CD4-positive, alpha-beta T cell treated with Interleukin-17A for 4 hours (primary cell): Measurements from ENCODE around the gene CKAP2L.

Experiments used
- DNase-seq: peaks from one replicate; pipeline ENCODE4 v3.0.0-alpha.2; 2020; ENCODE audit warnings: mixed read lengths

CKAP2L gene

GRCh38 chr2:112758711-112759110 is 5.7 kb downstream of the CKAP2L start:
- no peak for DNase-seq

DNA sequence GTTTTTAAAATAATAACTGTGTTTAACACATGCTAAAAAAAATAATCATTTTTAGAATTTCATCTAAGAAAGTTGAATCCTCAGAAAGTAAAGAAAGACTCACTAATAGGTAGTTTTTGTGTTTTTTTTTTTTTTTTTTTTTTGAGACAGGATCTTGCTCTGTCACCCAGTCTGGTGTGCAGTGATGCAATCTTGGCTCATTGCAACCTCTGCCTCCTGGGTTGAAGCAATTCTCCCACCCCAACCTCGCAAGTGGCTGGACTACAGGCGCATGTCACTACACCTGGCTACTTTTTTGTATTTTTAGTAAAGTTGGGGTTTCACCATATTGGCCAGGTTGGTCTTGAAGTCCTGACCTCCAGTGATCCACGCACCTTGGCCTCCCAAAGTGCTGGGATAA is 7.1 kb downstream of the CKAP2L start:
- DNase-seq = no peak

DNA sequence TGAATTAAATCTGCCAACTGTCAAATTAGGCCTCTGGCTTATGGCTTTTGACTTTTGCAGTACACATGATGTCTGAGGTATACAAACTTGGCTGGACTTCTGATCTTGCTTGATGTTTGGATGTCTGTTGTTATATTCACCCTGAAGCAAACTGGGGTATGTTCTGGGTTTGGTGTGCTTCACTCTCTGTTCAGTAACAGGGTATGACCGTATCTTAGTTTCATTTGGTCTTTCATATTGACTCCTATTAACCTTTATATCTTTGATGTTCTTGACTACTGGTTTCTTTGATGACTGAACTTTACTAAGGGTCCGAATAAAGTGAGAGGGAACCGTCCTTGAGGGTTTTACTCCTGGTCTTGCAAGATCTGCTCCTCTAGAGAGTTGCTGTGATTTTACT is 8.2 kb downstream of the CKAP2L start:
- no peak for DNase-seq

DNA sequence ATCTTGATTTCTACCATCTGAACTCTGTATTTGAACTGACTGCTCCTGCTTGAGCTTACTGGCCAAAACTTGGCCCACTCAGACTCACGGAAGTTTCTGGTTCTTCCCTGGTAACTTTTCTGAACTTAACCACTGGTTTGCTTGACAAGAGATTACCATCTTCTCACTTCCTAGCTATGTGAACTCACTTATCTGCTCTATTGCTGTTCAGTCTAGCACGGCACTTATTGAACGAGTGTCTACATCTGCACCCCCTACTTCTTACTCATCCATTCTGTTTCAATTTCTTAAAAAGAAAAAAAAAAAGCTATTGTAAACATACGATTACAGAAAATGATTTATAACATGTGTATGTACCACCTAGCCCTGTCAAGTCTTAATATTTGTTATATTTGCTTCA is 9.0 kb downstream of the CKAP2L start:
- no peak for DNase-seq

GRCh38 chr2:112754564-112754963 is 9.8 kb downstream of the CKAP2L start:
- DNase-seq = no peak

GRCh38 chr2:112752667-112753066 is 11.7 kb downstream of the CKAP2L start:
- DNase-seq = no peak

GRCh38 chr2:112751451-112752197 is 12.8 kb downstream of the CKAP2L start:
- no peak for DNase-seq

DNA sequence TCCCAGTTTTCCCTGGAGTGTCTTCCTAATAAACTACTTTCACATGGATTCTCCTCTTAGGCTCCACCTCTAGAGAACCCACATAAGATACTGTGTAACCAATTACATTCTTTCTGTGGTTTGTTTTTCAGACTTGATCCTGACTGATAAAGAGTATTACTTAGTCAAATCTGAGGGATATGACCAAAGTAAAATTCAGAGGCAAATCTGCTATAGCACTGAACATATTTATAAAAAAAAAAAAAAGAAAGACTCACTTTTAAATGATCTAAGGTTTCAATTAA is 13.9 kb downstream of the CKAP2L start:
- DNase-seq = no peak

DNA sequence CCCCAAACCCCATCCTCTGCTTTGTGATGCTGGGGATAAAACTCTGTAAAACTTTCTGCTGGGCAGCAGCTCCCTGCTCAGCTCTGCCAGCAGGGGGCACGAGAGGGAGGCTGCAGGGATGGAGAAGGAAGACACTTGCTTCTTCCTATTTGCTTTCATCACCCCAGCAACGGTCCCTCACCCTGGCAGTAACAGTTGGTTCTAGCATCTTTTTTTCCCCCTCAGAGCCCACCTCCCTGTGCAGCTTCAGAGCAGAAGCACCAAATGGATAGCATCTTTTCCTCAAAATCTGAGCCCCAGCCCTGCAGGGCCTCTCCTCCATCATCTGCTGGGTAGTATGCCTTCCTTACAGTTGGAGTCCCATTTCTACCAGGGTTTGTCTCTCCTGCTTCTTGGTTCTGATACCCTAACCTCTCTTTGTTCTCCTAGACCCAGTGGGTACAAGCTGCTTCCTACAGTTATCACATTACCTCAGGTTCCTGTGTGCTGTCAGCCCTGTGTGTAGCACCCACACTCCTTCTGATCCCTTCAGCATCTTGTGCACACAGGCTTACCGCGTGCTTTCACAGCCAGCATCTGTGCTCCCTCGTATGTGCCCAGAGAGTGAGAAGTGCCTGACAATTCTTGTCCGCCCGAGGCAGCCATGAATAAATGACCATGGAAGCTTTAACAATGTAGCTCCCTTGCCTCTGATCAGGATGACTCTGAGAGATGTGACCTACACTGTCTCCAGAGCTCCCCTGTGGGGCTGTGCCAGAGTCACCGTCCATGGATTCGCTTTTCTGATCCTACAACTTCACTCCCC is 14.5 kb downstream of the CKAP2L start:
- DNase-seq = peak; percentile 86

DNA sequence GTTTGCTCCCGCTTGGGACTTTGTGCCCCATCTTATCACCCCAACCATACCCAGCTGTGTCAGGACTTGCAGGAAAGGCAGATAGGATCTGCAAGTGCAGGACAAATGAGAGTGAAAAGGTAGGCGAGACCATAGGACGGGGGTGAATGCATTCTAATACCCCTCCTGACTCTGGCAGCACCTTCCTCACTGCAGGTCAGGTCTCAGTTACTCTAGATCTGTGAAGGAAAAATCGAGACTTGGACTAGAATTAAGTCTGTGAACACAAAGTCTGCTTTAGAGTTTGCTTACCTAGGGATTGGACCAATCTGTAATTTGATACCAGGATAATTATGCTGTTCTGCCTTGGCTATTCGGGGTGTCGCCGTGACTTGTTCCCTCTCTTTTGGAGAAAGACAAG is 23.9 kb downstream of the CKAP2L start:
- no peak for DNase-seq

- no peak for DNase-seq
Measured at GRCh38 chr2:112737542-112738232, 26.7 kb downstream of the CKAP2L start.

- DNase-seq = no peak
Measured at GRCh38 chr2:112733871-112734270, 30.5 kb downstream of the CKAP2L start.

DNA sequence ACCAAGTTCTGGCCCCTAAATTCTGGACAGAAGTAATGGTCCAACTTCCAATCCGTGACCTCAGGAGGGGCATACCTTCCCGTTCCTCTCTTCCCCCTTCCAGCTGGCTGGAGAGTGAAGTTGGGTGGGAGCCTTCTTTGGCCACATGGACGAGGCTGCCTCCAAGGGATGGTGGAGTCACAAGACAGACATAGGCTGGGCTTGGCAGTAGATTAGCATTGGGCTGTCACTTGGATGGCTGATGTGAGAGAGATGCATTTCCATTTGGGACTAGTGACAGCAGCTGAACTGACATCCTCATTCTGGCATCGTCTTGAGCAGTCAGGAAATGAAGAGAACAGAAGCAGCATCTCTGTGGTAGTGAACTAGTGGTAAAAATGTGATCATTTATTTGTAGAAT is 31.0 kb downstream of the CKAP2L start:
- DNase-seq = no peak

- no peak for DNase-seq
Measured at GRCh38 chr2:112731479-112731878, 32.9 kb downstream of the CKAP2L start.

- no peak for DNase-seq
Measured at GRCh38 chr2:112730791-112731190, 33.6 kb downstream of the CKAP2L start.

- no peak for DNase-seq
Measured at GRCh38 chr2:112730216-112730615, 34.2 kb downstream of the CKAP2L start.

DNA sequence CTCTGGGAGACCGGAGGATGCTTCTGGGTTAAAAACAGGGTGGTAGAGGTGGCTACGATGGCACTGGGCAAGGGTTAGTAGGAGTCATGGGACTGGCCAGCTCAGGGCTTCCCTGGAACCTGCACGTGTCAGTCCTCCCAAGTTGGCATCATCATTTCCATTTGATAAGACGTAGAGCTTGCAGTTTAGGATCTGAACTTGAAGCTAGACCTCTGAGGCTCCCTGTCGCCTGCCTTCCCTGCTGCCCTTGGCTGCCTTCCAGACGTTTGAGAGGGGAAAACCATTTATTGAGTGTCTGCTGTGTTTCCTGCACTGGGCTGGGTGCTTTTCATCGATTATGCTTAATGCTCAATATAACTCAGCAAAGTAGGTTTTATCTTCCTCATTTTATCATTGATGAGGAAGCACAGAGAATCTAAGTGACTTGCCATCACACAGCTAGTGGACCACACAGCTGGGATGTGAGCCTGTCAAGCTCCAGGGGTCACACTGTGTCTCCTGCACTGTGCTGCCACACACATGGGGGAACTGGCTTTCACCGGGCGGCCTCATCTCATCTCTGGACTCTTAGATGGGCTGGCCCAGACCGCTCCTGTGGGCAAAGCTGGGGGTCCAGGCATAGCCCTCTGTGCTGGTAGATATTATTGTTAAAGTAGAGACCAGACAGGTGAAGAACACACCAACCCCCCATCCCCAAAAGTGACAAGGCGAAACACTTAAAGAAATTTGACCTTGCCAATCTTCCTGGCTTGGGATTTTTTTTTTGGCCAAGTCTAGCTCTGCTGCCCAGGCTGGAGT is 35.8 kb downstream of the CKAP2L start:
- DNase-seq = no peak

DNA sequence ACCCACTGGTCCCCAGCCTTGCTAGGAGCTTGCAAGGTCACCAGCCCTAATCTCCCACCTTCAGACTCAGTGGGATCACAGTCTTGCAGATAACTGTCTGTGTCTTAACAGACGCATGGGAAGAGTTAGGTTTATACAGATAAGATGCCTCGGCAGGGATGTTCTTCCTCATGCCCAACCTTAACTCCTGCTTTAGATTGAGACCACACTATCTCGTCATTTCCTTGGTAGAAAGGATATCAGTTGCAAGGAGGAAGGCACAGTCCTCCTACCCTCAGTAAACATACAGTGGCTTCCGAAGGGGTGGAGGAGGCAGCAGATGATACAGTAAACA is 36.4 kb downstream of the CKAP2L start:
- no peak for DNase-seq

DNA sequence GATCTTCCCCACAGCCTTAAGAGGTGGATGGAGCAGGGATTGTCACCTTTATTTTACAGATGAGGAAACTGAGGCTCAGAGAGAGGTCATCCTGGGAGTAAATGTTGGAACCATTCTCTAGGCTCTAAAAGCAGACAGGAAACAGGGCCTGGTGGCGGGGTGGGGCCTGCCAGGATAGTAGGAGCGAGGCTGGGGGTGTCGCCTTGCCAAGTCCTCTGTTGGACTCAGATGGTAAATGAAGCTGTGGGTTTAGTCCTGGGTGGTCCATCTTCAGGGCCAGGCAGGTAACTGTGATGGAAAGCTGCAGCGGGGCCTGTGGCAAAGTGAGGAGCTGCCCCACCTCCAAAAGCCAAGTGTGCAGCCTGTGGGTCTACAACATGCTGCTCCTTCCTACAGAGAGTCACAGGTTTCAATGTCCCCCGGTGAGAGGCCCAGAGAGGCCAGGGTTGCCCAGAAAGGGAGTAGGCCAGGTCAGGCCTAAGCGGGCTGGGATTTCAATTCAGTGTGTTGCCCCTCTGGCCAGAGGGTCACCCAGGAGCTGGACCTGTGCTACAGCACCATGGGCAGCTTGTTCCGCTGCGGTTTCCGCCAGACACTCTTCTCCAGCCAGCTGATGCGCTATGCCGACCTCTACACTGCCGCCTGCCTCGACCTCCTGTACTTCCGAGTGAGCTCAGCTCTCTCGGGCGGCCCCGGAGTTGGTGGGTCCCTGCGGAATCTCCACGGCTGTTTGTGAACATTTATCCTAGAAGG is 37.0 kb downstream of the CKAP2L start:
- no peak for DNase-seq

GRCh38 chr2:112726487-112727190 is 37.8 kb downstream of the CKAP2L start:
- DNase-seq = peak; percentile 90

DNA sequence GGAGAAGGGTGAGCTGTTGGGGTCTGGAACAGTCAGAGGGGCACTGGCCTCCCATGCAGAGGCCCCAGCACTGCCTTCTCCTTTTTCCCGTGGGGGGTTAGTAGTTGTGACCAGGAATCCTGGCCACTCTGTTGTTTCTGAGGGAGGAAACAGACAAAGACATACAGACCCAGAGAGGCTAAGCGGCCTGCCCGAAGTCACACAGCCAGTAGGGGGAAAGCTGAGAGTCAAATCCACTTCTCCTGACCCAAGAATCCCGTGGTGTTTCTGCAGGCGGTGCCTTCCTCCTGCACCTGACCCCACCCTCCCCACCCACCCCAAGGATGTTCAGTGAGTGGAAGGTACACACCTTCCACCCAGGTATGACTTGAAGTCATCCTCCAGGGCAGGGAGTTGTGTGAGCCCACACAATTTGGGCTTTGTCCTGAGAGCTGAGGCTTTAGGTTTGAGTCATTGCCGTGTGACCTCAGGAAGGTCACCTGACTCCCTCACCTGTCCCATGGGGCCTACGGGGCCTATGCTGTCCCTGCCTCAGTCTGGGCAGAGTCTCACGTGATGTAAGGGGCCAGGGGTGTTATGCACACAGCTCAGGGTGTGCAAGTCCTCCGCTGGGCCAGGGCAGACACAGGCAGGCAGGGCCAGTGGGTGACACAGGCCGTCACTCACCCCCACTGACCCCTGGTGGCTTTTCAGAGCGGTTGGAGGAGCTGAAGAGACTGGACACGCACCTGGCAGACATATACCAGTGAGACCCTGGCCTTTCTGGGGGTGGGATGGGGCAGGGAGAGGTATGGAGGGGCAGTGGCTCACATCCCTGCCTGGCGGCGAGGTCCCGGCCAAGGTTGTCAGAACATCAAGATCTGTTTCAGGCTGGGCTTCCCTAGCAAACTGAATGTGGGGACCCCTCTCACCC is 38.6 kb downstream of the CKAP2L start:
- no peak for DNase-seq
